HEK293 (cell line): ENCODE data around the gene CCDC30.

ENCODE experiments used
- CTCF ChIA-PET: fragments of 350-600 bp; formaldehyde crosslinking; extraction: SDS; loops from one replicate; lab custom pipeline; 2021; ENCODE audit warnings: antibody characterized with exemption; lab: Yijun Ruan, JAX
- POLR2A ChIA-PET: fragments of 300-600 bp; formaldehyde crosslinking; extraction: SDS; loops from one replicate; lab custom pipeline; 2020; ENCODE audit warnings: antibody characterized with exemption, inconsistent platforms; lab: Yijun Ruan, JAX
- H3K27ac ChIP-seq: fragments of 200-500 bp; sonication (Bioruptor generic); 2 replicates; pipeline ENCODE4 v1.5.1; 2014; ENCODE audit warnings: low read depth, low read length, control low read depth, inconsistent platforms; ENCODE audit errors: extremely low read depth
- H3K36me3 ChIP-seq, 2 experiments: fragments of 200-500 bp in 1 of 2; sonication (Bioruptor generic) in 1 of 2; 1 replicate in 1 of 2; 2 replicates in 1 of 2; pipeline ENCODE4 v1.5.1; 2014 to 2017; ENCODE audit warnings: inconsistent platforms in 2 of 2, low read length in 2 of 2; ENCODE audit not compliant: control insufficient read depth in 2 of 2, insufficient read depth in 1 of 2
- H3K4me1 ChIP-seq: fragments of 200-500 bp; sonication (Bioruptor generic); 2 replicates; pipeline ENCODE4 v1.5.1; 2014; ENCODE audit warnings: mild to moderate bottlenecking, low read length, inconsistent platforms; ENCODE audit not compliant: control insufficient read depth, insufficient read depth
- H3K4me3 ChIP-seq: 2 replicates; pipeline ENCODE4 v1.5.1; 2011; ENCODE audit warnings: low read depth, mild to moderate bottlenecking, control low read depth, low read length, moderate library complexity
- H3K9me3 ChIP-seq: fragments of 200-500 bp; sonication (Bioruptor generic); 2 replicates; pipeline ENCODE4 v1.5.1; 2014; ENCODE audit warnings: low read depth, low read length, inconsistent platforms; ENCODE audit not compliant: control insufficient read depth, insufficient read depth
- ATF2 ChIP-seq: fragments of 450-650 bp; formaldehyde crosslinking; IDR thresholded peaks from 2 replicates; pipeline ENCODE4 v1.5.1; 2016; ENCODE audit warnings: missing biosample characterization, missing genetic modification characterization, low read depth
- EGR2 ChIP-seq: fragments of 450-650 bp; formaldehyde crosslinking; IDR thresholded peaks from 2 replicates; pipeline ENCODE4 v1.5.1; 2016; ENCODE audit warnings: low read depth, missing biosample characterization, missing genetic modification characterization
- GFI1B ChIP-seq: fragments of 450-650 bp; formaldehyde crosslinking; IDR thresholded peaks from 2 replicates; pipeline ENCODE4 v1.5.1; 2016; ENCODE audit warnings: missing biosample characterization, missing genetic modification characterization
- KLF1 ChIP-seq: fragments of 450-650 bp; formaldehyde crosslinking; IDR thresholded peaks from 2 replicates; pipeline ENCODE4 v1.5.1; 2016; ENCODE audit warnings: missing biosample characterization, missing genetic modification characterization
- KLF10 ChIP-seq: fragments of 450-650 bp; IDR thresholded peaks from 2 replicates; pipeline ENCODE4 v1.5.1; 2018; ENCODE audit warnings: missing biosample characterization, mild to moderate bottlenecking, missing genetic modification characterization
- KLF8 ChIP-seq: fragments of 450-650 bp; formaldehyde crosslinking; IDR thresholded peaks from 2 replicates; pipeline ENCODE4 v1.5.1; 2016; ENCODE audit warnings: missing biosample characterization, missing genetic modification characterization
- OVOL3 ChIP-seq: fragments of 450-650 bp; formaldehyde crosslinking; IDR thresholded peaks from 2 replicates; pipeline ENCODE4 v1.5.1; 2016; ENCODE audit warnings: missing biosample characterization, missing genetic modification characterization
- SCRT2 ChIP-seq: fragments of 450-650 bp; formaldehyde crosslinking; IDR thresholded peaks from 2 replicates; pipeline ENCODE4 v1.5.1; 2016; ENCODE audit warnings: missing biosample characterization, missing genetic modification characterization
- SP7 ChIP-seq: fragments of 450-650 bp; formaldehyde crosslinking; IDR thresholded peaks from 2 replicates; pipeline ENCODE4 v1.5.1; 2016; ENCODE audit warnings: missing biosample characterization, missing genetic modification characterization
- YY1 ChIP-seq: fragments of 450-650 bp; formaldehyde crosslinking; IDR thresholded peaks from 2 replicates; pipeline ENCODE4 v1.5.1; 2018; ENCODE audit warnings: missing biosample characterization, missing genetic modification characterization
- ZBTB11 ChIP-seq: fragments of 450-650 bp; formaldehyde crosslinking; conservative IDR thresholded peaks from 2 replicates; pipeline ENCODE4 v1.5.1; 2016; ENCODE audit warnings: low read depth, missing biosample characterization, missing genetic modification characterization
- ZBTB20 ChIP-seq: fragments of 450-650 bp; formaldehyde crosslinking; IDR thresholded peaks from 2 replicates; pipeline ENCODE4 v1.5.1; 2016; ENCODE audit warnings: missing biosample characterization, missing genetic modification characterization
- ZBTB48 ChIP-seq: fragments of 450-650 bp; formaldehyde crosslinking; IDR thresholded peaks from 2 replicates; pipeline ENCODE4 v1.5.1; 2016; ENCODE audit warnings: missing biosample characterization, missing genetic modification characterization
- ZFHX2 ChIP-seq: fragments of 450-650 bp; formaldehyde crosslinking; conservative IDR thresholded peaks from 2 replicates; pipeline ENCODE4 v1.5.1; 2016; ENCODE audit warnings: missing biosample characterization, missing genetic modification characterization
- ZFP69B ChIP-seq: fragments of 450-650 bp; formaldehyde crosslinking; IDR thresholded peaks from 2 replicates; pipeline ENCODE4 v1.5.1; 2016; ENCODE audit warnings: missing biosample characterization, missing genetic modification characterization
- ZNF138 ChIP-seq: fragments of 450-650 bp; formaldehyde crosslinking; IDR thresholded peaks from 2 replicates; pipeline ENCODE4 v1.5.1; 2016; ENCODE audit warnings: missing biosample characterization, missing genetic modification characterization, borderline replicate concordance
- ZNF211 ChIP-seq: fragments of 450-650 bp; formaldehyde crosslinking; IDR thresholded peaks from 2 replicates; pipeline ENCODE4 v1.5.1; 2016; ENCODE audit warnings: low read depth, missing biosample characterization, missing genetic modification characterization
- ZNF350 ChIP-seq: fragments of 450-650 bp; formaldehyde crosslinking; IDR thresholded peaks from 2 replicates; pipeline ENCODE4 v1.5.0; 2017; ENCODE audit warnings: missing biosample characterization, mild to moderate bottlenecking, missing genetic modification characterization
- ZNF600 ChIP-seq: fragments of 450-650 bp; formaldehyde crosslinking; IDR thresholded peaks from 2 replicates; pipeline ENCODE4 v1.5.1; 2016; ENCODE audit warnings: missing biosample characterization, missing genetic modification characterization
- ZNF621 ChIP-seq: fragments of 450-650 bp; formaldehyde crosslinking; IDR thresholded peaks from 2 replicates; pipeline ENCODE4 v1.5.1; 2017; ENCODE audit warnings: missing biosample characterization, missing genetic modification characterization
- ZNF785 ChIP-seq: fragments of 450-650 bp; formaldehyde crosslinking; IDR thresholded peaks from 2 replicates; pipeline ENCODE4 v1.5.1; 2016; ENCODE audit warnings: missing biosample characterization, missing genetic modification characterization
- ZSCAN30 ChIP-seq: fragments of 450-650 bp; IDR thresholded peaks from 2 replicates; pipeline ENCODE4 v1.5.1; 2018; ENCODE audit warnings: missing biosample characterization, mild to moderate bottlenecking, missing genetic modification characterization, moderate library complexity
- ZXDB ChIP-seq: fragments of 450-650 bp; formaldehyde crosslinking; IDR thresholded peaks from 2 replicates; pipeline ENCODE4 v1.5.1; 2016; ENCODE audit warnings: missing biosample characterization, missing genetic modification characterization
- TF ChIP-seq, protein P1 (sequence below): fragments of 450-650 bp; formaldehyde crosslinking; IDR thresholded peaks from 2 replicates; pipeline ENCODE4 v1.5.1; 2017; ENCODE audit warnings: missing biosample characterization, missing genetic modification characterization
- TF ChIP-seq, protein P2 (sequence below): fragments of 450-650 bp; formaldehyde crosslinking; IDR thresholded peaks from 2 replicates; pipeline ENCODE4 v1.5.1; 2017; ENCODE audit warnings: missing biosample characterization, missing genetic modification characterization
- TF ChIP-seq, protein P3 (sequence below): sonication (generic); formaldehyde crosslinking; IDR thresholded peaks from 2 replicates; pipeline ENCODE4 v1.8.1; 2022; ENCODE audit warnings: mild to moderate bottlenecking, moderate library complexity, missing genetic modification reagents
- TF ChIP-seq, protein P4 (sequence below): fragments of 450-650 bp; formaldehyde crosslinking; IDR thresholded peaks from 2 replicates; pipeline ENCODE4 v1.5.1; 2016; ENCODE audit warnings: missing biosample characterization, missing genetic modification characterization

The CCDC30 gene

DNA sequence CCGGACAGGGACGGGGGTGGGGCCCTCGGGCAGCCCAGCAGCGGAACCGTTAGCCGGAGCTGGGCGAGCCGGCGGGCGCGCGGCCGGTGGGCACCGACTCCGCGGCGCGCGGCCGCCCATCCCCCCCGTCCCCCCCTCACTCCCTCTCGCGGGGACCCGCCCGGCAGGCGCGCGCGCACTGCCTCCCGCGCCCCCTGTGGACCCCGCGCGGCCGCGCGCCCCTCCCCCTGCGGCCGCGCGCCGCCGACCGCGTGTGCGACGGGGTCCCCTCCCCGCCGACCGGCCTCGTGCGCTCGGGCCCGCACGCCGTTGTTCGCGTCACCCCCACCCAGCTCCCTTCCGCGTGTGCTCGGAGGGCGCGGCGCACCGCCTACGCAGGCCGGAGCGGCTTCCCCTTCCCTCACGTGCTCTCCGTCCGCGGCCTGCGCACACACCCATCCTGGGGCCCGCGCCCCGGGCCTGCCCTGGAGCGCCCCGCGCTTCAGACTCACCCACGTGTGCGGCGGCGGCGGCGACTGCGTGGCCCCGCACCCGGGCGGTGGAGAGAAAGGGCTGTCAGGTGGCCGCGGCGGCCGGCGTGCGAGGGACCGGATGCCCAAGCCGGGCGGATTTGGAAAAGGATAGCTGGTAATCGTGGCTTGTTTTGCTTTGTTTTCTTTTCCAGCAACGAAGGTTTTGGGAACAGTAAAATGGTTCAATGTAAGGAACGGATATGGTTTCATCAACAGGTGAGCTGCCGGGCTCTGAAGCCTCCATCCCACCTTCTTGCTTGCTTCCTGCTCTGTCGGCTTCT lies 219.8 kb downstream of the CCDC30 start:
- POLR2A ChIA-PET = interaction anchor here (0.6 to 3.2 kb wide), 21 partner anchors 8 to 391 kb away, joined by 3 to 34 read pairs (median 6); partner anchors contain the start of genes C1orf50, CCDC30, CLDN19 and P3H1
- H3K9me3 ChIP-seq = no peaks in the 10 kb centered on the region
- peaks cover 13% of the 10 kb centered on the region for H3K4me1 ChIP-seq
- H3K4me3 ChIP-seq = peak overlapping the region; percentile 78
- CTCF ChIA-PET = interaction anchor here (0.6 to 1.1 kb wide), 4 partner anchors 23 to 105 kb away, joined by 3 read pairs; no protein-coding TSS in a partner anchor
- peak overlapping the region; percentile 75 for H3K27ac ChIP-seq
- H3K36me3 ChIP-seq = peaks cover 0 to 47% of the 10 kb centered on the region in 2 experiments; a peak in 1 of 3 replicates
- TF ChIP-seq OVOL3 = no peak
- TF ChIP-seq ZXDB (tag by site-specific recombination) = peak; percentile 34
- TF ChIP-seq KLF10 (tag by site-specific recombination) = peak; percentile 81
- TF ChIP-seq ZNF211 (tag by site-specific recombination) = no peak
- peak; percentile 30; the same call in 1 of the 2 replicates for TF ChIP-seq KLF8 (tag by site-specific recombination)
- TF ChIP-seq ZBTB11 (tag by site-specific recombination) = peak; percentile 39; the same call in 1 of the 2 replicates
- TF ChIP-seq ZFHX2 (tag by site-specific recombination) = peak; percentile 89
- TF ChIP-seq YY1 = peak; percentile 39; the same call in 1 of the 2 replicates
- TF ChIP-seq SP7 = 0 out of 2 replicates have a peak, but pooled peaks have one; percentile 12
- peak; percentile 67; the same call in 1 of the 2 replicates for TF ChIP-seq ZBTB20 (tag by site-specific recombination)
- TF ChIP-seq, protein P1, sequence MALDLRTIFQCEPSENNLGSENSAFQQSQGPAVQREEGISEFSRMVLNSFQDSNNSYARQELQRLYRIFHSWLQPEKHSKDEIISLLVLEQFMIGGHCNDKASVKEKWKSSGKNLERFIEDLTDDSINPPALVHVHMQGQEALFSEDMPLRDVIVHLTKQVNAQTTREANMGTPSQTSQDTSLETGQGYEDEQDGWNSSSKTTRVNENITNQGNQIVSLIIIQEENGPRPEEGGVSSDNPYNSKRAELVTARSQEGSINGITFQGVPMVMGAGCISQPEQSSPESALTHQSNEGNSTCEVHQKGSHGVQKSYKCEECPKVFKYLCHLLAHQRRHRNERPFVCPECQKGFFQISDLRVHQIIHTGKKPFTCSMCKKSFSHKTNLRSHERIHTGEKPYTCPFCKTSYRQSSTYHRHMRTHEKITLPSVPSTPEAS = no peak
- no peak for TF ChIP-seq ZNF785 (tag by site-specific recombination)
- no peak for TF ChIP-seq GFI1B (tag by site-specific recombination)
- TF ChIP-seq, protein P2, sequence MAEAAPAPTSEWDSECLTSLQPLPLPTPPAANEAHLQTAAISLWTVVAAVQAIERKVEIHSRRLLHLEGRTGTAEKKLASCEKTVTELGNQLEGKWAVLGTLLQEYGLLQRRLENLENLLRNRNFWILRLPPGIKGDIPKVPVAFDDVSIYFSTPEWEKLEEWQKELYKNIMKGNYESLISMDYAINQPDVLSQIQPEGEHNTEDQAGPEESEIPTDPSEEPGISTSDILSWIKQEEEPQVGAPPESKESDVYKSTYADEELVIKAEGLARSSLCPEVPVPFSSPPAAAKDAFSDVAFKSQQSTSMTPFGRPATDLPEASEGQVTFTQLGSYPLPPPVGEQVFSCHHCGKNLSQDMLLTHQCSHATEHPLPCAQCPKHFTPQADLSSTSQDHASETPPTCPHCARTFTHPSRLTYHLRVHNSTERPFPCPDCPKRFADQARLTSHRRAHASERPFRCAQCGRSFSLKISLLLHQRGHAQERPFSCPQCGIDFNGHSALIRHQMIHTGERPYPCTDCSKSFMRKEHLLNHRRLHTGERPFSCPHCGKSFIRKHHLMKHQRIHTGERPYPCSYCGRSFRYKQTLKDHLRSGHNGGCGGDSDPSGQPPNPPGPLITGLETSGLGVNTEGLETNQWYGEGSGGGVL (tag by site-specific recombination) = peak; percentile 44
- TF ChIP-seq ZNF621 (tag by site-specific recombination) = no peak
- TF ChIP-seq, protein P3, sequence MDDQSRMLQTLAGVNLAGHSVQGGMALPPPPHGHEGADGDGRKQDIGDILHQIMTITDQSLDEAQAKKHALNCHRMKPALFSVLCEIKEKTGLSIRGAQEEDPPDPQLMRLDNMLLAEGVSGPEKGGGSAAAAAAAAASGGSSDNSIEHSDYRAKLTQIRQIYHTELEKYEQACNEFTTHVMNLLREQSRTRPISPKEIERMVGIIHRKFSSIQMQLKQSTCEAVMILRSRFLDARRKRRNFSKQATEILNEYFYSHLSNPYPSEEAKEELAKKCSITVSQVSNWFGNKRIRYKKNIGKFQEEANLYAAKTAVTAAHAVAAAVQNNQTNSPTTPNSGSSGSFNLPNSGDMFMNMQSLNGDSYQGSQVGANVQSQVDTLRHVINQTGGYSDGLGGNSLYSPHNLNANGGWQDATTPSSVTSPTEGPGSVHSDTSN (CRISPR knock-in tag) = peak; percentile 74
- peak; percentile 39; the same call in 1 of the 2 replicates for TF ChIP-seq ZNF600 (tag by site-specific recombination)
- TF ChIP-seq ATF2 (tag by site-specific recombination) = no peak
- TF ChIP-seq EGR2 (tag by site-specific recombination) = peak; percentile 40; the same call in 1 of the 2 replicates
- 0 out of 2 replicates have a peak, but pooled peaks have one; percentile 40 for TF ChIP-seq ZFP69B (tag by site-specific recombination)
- TF ChIP-seq ZSCAN30 (tag by site-specific recombination) = peak; percentile 60; the same call in 1 of the 2 replicates
- peak; percentile 98 for TF ChIP-seq SCRT2 (tag by site-specific recombination)
- TF ChIP-seq KLF1 (tag by site-specific recombination) = peak; percentile 78
- TF ChIP-seq ZBTB48 (tag by site-specific recombination) = 0 out of 2 replicates have a peak, but pooled peaks have one; percentile 16
- TF ChIP-seq ZNF350 (tag by site-specific recombination) = no peak
- no peak for TF ChIP-seq ZNF138 (tag by site-specific recombination)
- TF ChIP-seq, protein P4, sequence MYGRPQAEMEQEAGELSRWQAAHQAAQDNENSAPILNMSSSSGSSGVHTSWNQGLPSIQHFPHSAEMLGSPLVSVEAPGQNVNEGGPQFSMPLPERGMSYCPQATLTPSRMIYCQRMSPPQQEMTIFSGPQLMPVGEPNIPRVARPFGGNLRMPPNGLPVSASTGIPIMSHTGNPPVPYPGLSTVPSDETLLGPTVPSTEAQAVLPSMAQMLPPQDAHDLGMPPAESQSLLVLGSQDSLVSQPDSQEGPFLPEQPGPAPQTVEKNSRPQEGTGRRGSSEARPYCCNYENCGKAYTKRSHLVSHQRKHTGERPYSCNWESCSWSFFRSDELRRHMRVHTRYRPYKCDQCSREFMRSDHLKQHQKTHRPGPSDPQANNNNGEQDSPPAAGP = 0 out of 2 replicates have a peak, but pooled peaks have one; percentile 22
